Stimulated activated CD8-positive, alpha-beta memory T cell treated with anti-CD3 and anti-CD28 coated beads, Interleukin-7, amount 100 ng/mL, for 1 hour (primary cell): ENCODE measurements around the gene PPEF2.
"Not testable (repeated sequence)": the region's sequence is repeated elsewhere in the genome, so short reads cannot be mapped to it uniquely, and the experiment has no call there.

ENCODE experiments used
- DNase-seq, 2 donors: peaks; one replicate each; pipeline ENCODE4 v3.0.0-alpha.2; 2020; ENCODE audit warnings: low read depth in 2 of 2

The PPEF2 gene

DNA sequence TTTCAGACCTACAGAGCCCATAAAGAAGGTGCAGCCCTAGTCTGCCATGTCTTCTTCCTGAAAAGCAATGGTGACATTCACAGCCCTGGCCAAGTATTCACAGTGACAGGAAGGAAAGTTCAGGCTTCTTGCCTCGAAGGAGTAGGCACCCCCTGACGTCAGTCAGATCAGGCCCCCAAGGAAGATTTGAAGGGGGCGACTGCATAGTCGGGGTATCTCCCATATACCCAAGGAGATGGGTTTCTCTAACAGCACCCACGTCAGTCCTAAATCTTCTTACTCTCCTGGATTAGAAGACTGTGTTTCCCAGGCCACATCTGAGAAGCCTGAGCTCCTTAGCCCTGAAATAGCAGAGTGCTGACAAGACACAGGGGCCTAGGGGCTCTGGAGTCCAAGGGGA lies at the start of gene PPEF2:
TSS of gene PPEF2 (minus strand) at position 101 of the 400 bp plus-strand sequence. CDS start 6,127 bp downstream, outside the sequence.
- DNase-seq, result no peak

DNA sequence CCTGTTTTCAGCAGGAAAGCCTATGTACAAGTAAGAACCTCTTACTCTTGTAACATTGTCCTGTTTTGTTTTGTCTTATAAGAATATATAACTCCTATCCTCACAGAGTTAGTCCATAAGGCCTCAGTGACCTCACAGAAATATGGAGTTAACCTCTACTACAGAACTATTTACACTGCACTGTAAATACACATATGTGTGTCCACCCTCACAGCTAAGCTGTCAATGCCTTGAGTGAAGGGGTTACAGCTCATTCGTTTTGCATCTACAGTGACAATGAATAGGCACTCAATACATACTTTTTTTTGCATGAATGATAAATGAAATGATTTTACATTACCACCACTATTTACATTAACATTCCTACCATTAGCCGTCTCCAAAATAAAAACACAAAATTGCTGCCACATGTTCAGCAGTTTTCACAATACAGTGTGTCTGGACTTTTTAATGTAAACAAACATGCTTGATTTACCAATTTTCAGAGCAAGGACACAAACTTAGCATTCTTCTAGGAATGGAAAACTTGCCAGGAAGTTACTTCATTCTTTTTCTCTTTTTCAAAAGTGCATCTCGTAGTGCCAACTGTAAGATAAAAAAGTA lies 48.1 kb upstream of the PPEF2 start:
- DNase-seq, result no peak

DNA sequence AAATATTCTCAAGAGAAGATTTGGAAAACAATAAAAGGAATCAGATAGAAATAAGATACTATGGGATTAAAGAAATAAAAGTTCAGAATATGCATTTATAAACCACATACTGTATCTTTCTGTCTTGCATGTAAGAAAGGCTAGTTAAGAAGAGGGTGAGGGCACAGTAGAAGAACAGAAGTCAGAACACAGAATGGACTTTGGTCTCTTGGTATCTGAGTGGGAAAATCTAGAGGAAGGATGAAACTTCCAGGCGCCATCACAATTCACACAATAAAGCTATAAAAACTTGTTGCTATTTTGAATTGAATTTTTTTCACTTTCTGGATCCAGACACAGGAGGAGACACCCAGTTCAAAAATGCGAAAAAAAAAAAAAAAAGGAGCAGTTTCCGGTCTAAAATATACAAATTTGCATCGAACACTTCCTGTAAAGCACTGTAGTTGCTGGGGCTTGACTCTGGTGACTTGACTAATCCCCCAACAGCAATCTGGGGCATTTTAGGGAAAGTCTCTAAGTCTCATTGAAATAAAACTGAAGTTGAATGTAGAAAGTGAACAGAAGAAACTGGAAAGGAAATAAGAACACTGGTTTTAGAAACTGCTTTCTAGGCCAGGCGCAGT lies 46.7 kb upstream of the PPEF2 start:
- DNase-seq, result no peak

- DNase-seq, result peak; percentile 55 to 58
Measured at GRCh38 chr4:75940692-75941253, 38.5 kb upstream of the PPEF2 start, which contains the start of gene NAAA. NAAA (minus strand) TSS chr4:75941013; CDS start chr4:75940949, 64 bp downstream.

- peak; percentile 27 to 41 for DNase-seq
Measured at GRCh38 chr4:75939890-75940691, 37.8 kb upstream of the PPEF2 start.

DNA sequence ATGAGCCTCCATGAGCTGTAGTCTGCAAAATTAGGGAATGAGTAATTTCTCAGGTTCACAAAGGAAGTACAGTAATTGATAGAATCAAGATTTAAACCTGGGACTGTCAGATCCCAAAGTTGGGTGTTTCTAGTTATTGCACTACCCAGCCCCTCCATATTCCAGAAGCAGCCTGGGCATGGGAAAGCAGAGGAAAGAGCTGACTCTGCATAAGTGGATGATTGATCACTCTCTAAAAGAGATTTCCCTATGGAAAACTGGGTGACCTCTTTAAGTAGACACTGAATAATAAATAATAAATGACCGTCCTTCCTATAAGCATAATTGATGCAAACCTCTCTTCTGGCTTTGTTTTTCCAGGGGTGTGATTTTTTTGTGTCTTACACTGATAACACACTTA lies 33.4 kb upstream of the PPEF2 start:
- no peak for DNase-seq

DNA sequence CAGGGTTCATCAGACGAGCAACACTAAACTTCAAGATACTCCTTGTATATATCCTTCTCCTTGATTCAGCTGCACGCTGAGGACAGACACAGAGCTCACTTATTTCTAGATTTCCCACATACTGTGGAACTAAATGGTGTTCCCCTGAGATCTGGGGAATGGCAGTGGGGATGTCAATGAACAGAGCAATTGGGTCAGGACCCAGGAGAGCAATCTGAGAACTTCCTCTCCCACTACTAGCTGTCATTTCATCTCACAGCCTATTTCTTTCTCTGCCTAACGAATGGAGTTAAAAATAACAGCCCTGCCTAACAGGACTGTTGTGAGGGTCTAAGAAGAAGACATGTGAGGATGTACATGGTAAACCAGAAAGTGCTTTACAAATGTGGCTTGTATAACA lies 27.9 kb upstream of the PPEF2 start:
- DNase-seq, result no peak

DNA sequence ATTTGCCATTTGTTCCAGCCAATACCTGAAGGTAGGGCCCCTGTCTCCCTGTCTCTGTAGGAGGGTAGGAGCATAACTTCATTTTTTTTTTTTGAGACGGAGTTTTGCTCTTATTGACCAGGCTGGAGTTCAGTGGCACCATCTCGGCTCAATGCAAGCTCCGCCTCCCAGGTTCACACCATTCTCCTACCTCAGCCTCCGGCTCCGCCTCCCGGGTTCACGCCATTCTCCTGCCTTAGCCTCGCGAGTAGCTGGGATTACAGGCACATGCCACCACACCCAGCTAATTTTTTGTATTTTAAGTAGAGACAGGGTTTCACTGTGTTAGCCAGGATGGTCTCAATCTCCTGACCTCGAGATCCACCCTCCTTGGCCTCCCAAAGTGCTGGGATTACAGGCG lies 22.7 kb upstream of the PPEF2 start:
- DNase-seq, result not testable (repeated sequence)

- DNase-seq, result no peak
Measured at GRCh38 chr4:75924309-75924827, 22.1 kb upstream of the PPEF2 start.

- no peak for DNase-seq
Measured at GRCh38 chr4:75922588-75922987, 20.3 kb upstream of the PPEF2 start.

- no peak for DNase-seq
Measured at GRCh38 chr4:75921910-75922309, 19.7 kb upstream of the PPEF2 start.

DNA sequence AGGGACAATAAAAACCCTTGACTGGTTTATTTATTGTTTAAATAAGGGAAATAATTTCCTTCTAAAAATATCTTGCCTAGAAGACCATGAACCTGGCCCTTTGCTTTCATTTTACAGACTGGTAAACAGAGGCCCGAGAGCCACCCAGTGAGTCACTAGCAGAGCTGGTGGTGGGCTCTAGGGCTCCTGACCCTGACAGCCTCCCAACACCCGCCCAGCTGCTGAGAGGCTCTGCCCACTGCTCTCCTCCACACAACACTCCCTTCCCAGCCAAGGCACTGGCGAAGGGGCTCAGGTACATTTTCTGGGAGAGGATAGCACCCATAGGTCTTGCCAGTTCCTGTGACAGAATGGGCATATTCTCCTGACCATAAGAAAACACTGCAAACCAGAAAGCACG lies 18.1 kb upstream of the PPEF2 start:
- DNase-seq, result no peak

DNA sequence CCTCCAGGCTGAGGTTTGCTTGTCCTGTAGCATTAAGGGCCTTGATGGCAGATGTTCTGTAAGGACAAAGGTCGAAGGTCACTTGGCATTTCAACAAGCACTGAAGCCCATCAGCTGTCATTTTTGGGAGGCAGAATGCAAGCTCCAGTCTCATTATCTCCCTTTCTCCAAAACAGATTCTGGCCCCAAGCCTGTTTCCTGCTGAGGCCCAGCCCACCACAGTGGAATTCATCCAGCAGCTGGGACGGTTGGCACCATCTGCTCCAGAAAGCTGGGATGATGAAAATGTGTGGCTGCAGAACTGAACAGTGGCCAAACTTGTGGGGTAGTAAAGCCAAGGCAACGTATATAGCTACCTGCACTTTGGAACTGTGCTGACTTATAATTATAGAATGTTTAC lies 17.7 kb upstream of the PPEF2 start:
- no peak for DNase-seq

GRCh38 chr4:75916091-75916661 lies 13.9 kb upstream of the PPEF2 start:
- DNase-seq, result no peak

DNA sequence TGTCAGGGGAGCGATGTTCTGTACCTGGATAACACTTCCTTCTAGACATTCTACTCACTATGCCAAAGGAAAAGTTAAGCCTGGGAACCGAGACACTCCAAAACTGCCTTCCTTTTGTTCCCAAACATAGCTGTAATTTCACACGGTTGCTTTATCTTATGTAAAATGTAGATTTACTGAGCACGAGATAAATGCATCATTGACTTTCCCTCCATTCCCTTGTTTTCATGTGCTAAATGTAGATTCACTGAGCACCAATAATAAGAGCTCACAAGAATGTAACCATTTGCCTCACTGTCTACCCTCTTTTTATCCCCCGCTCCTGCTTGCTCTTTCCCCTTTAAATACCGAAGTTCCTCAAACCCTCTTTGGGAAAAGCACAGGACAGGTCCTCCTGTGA lies 10.7 kb upstream of the PPEF2 start:
- no peak for DNase-seq

- not testable (repeated sequence) for DNase-seq
Measured at GRCh38 chr4:75910831-75911230, 8.6 kb upstream of the PPEF2 start.

DNA sequence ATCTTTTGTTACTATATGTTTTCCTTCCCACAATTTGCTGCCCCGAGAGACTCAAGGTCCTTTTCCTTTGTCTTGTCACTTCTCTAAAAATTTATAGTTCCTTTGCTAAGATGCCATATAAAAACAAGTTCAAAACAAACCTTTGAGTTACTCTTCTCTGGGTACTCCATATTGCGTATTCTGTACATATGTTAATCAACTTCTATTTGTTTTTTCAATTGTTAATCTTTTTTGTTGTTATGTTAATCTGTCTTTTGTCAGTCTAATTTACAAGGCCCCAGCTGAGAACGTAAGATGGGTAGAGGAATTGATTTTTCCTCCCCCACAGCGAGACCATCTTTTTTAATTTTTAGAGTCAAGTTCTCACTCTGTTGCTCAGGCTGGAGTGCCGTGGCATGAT lies 7.2 kb upstream of the PPEF2 start:
- no peak for DNase-seq

DNA sequence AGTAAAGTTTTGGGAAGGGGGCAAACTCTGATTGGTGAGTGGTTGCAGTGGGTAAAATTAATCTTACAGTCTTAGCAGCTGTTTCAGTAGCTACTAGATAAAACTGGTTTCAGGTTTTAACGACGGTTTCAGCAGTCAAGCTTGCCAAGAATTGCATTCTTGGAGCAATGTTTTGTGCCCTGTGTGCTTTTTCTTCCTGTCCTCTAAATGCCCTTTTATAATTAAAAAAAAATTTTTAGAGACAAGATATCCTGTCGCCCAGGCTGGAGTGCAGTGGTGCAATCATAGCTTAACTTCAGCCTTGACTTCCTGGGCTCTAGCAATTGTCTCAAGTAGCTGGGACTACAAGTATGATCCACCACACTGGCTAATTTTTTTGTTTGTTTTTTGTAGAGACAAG lies 6.3 kb upstream of the PPEF2 start:
- no peak for DNase-seq

- DNase-seq, result no peak
Measured at GRCh38 chr4:75907966-75908365, 5.7 kb upstream of the PPEF2 start.

- DNase-seq, result no peak
Measured at GRCh38 chr4:75904076-75904475, 1.8 kb upstream of the PPEF2 start.

GRCh38 chr4:75898536-75898935 lies 3.7 kb downstream of the PPEF2 start:
- no peak for DNase-seq

GRCh38 chr4:75895744-75896314 lies 6.4 kb downstream of the PPEF2 start:
- no peak for DNase-seq
